HepG2 (cell line): ENCODE results near the gene CDK14. TPM values are rescaled to one million over a fixed set of nuclear protein-coding genes. Genes with fewer than 3 reads are reported as not detected.

Experiments used
- ATAC-seq: fragments of 200-7000 bp; cut with Tn5 transposase; 3 replicates; pipeline ENCODE4 v1.9.1; 2020; ENCODE audit warnings: mild to moderate bottlenecking, moderate library complexity
- BruUV-seq: library from RNA; stranded (reverse); fragments of 400-500 nt; replicated peaks from 2 replicates; lab custom pipeline; 2021; lab: Mats Ljungman, UMichigan
- CTCF ChIA-PET: fragments of 300-600 bp; formaldehyde crosslinking; extraction: SDS; loops from one replicate; lab custom pipeline; 2021; ENCODE audit warnings: low total read pairs, inconsistent platforms, low intra/inter-chr PET ratio; lab: Yijun Ruan, JAX
- POLR2A ChIA-PET: fragments of 350-600 bp; sonication (Branson Sonifier 250); formaldehyde crosslinking; loops from one replicate; lab custom pipeline; 2020; ENCODE audit warnings: antibody characterized with exemption, inconsistent platforms; lab: Yijun Ruan, JAX
- DNase-seq: peaks from one replicate; pipeline ENCODE4 v3.0.0-alpha.2; 2015; ENCODE audit warnings: low spot score
- FAIRE-seq: peaks from 3 replicates; lab custom pipeline; 2011; peaks lifted over from hg19 to GRCh38; lab: Jason Lieb, UNC
- H2AFZ ChIP-seq: one replicate; pipeline ENCODE4 v1.6.1; 2011; ENCODE audit warnings: low read length, inconsistent platforms
- H3K27ac ChIP-seq: fragments of 300-600 bp; 3 replicates; pipeline ENCODE4 v1.8.0; 2011; ENCODE audit warnings: mixed run types, mild to moderate bottlenecking, mixed read lengths, low read length, inconsistent platforms; ENCODE audit not compliant: insufficient read depth; ENCODE audit errors: extremely low read length
- H3K27me3 ChIP-seq, 2 experiments: fragments of 200-600 bp in 1 of 2; 2 replicates in 1 of 2; 3 replicates in 1 of 2; pipeline versions ENCODE4 v1.6.0 to v1.8.0; 2011; ENCODE audit warnings: low read length in 2 of 2, mild to moderate bottlenecking in 2 of 2, moderate library complexity in 2 of 2, inconsistent platforms in 1 of 2; ENCODE audit not compliant: insufficient read depth in 2 of 2, control insufficient read depth in 1 of 2
- H3K36me3 ChIP-seq, 2 experiments: fragments of 200-600 bp in 1 of 2; replicated peaks in 1 of 2; 2 replicates in 1 of 2; 3 replicates in 1 of 2; pipeline versions ENCODE4 v1.5.1 to v1.8.0; 2011; ENCODE audit warnings: low read length in 2 of 2, inconsistent platforms in 1 of 2; ENCODE audit not compliant: insufficient read depth in 2 of 2, control insufficient read depth in 1 of 2
- H3K4me1 ChIP-seq: 2 replicates; pipeline ENCODE4 v1.5.1; 2012; ENCODE audit warnings: low read length, inconsistent platforms; ENCODE audit not compliant: insufficient read depth
- H3K4me2 ChIP-seq: 2 replicates; pipeline ENCODE4 v1.6.0; 2011; ENCODE audit warnings: low read depth, low read length, inconsistent platforms
- H3K4me3 ChIP-seq, 3 experiments: fragments of 200-600 bp in 1 of 3; sonication (generic), shearing (Covaris generic) in 1 of 3; replicated peaks in 1 of 3; 2 replicates each; pipeline ENCODE4 v1.5.1; 2011 to 2016; ENCODE audit warnings: low read length in 3 of 3, inconsistent platforms in 2 of 3, low read depth in 2 of 3, mild to moderate bottlenecking in 2 of 3, control low read depth in 1 of 3, mixed read lengths in 1 of 3; ENCODE audit not compliant: insufficient read depth in 1 of 3
- H3K79me2 ChIP-seq: one replicate; pipeline ENCODE4 v1.6.1; 2011; ENCODE audit warnings: low read length, inconsistent platforms; ENCODE audit not compliant: insufficient read depth
- H3K9ac ChIP-seq: 2 replicates; pipeline ENCODE4 v1.6.0; 2011; ENCODE audit warnings: mild to moderate bottlenecking, low read depth, low read length, inconsistent platforms; ENCODE audit not compliant: insufficient read depth
- H3K9me3 ChIP-seq: 2 replicates; pipeline ENCODE4 v1.5.1; 2012; ENCODE audit warnings: mild to moderate bottlenecking, low read length
- H4K20me1 ChIP-seq: 2 replicates; pipeline ENCODE4 v1.6.0; 2011; ENCODE audit warnings: inconsistent platforms, mild to moderate bottlenecking, low read length, moderate library complexity; ENCODE audit not compliant: insufficient read depth
- CBX2 ChIP-seq, 2 experiments: fragments of 200-600 bp in 1 of 2; sonication (generic); formaldehyde crosslinking in 1 of 2; IDR thresholded peaks; 2 replicates each; pipeline versions ENCODE4 v1.7.0 to v1.8.1; 2018 to 2022; ENCODE audit warnings: low read depth in 2 of 2, low read length in 1 of 2, mild to moderate bottlenecking in 1 of 2, missing genetic modification reagents in 1 of 2
- CSRNP2 ChIP-seq: sonication (generic); formaldehyde crosslinking; conservative IDR thresholded peaks from 2 replicates; pipeline ENCODE4 v1.8.0; 2022; ENCODE audit warnings: low read depth, missing genetic modification reagents
- FOXK2 ChIP-seq: fragments of 450-650 bp; IDR thresholded peaks from 2 replicates; pipeline ENCODE4 v1.6.1; 2016
- IKZF1 ChIP-seq: fragments of 450-650 bp; IDR thresholded peaks from 2 replicates; pipeline ENCODE4 v1.7.1; 2016
- MAF1 ChIP-seq: sonication (generic); formaldehyde crosslinking; IDR thresholded peaks from 2 replicates; pipeline ENCODE4 v1.5.0; 2020; ENCODE audit warnings: missing genetic modification reagents, borderline replicate concordance
- PAF1 ChIP-seq: IDR thresholded peaks from 2 replicates; pipeline ENCODE4 v1.6.1; 2016; ENCODE audit warnings: missing genetic modification reagents, missing compliant biosample characterization
- ZBTB42 ChIP-seq: sonication (generic); formaldehyde crosslinking; IDR thresholded peaks from 2 replicates; pipeline ENCODE4 v1.5.0; 2020; ENCODE audit warnings: mild to moderate bottlenecking, missing genetic modification reagents
- ZNF720 ChIP-seq: sonication (generic); formaldehyde crosslinking; IDR thresholded peaks from 2 replicates; pipeline ENCODE4 v1.4.0; 2020; ENCODE audit warnings: missing genetic modification reagents
- WGBS: methylation state at CpG from one replicate; pipeline ENCODE4 v1.1.6; 2017; ENCODE audit warnings: low lambda C conversion rate; 5-methylcytosine and 5-hydroxymethylcytosine counted together
- in situ Hi-C: cut with HindIII; loops from 2 replicates; pipeline ENCODE4 v1.10.0; 2017; ENCODE audit warnings: low pct_unique_long_range_greater_than_20kb; ENCODE audit not compliant: extremely low pct_ligation_motif_present
- intact Hi-C: fragments of 100-400 bp; cut with micrococcal nuclease; formaldehyde crosslinking; loops from one replicate; pipeline ENCODE4 v1.10.0; 2022; ENCODE audit not compliant: unreplicated experiment
- polyA plus RNA-seq, 8 experiments: library from polyadenylated mRNA; depleted of rRNA in 3 of 8; stranded (reverse) in 7 of 8; unstranded in 1 of 8; fragments of >200 nt; fragmentation: Illumina TruSeq in 4 of 8; extraction: Trizol in 4 of 8; gene quantifications; 2 replicates each; pipeline versions ENCODE4 v1.2.1 to v1.2.3, GENCODE V29; 2011 to 2016; ENCODE audit warnings: low read depth in 4 of 8, missing spikeins in 1 of 8, mixed read lengths in 1 of 8; ENCODE audit not compliant: insufficient read depth in 1 of 8
- total RNA-seq, 5 experiments: library from RNA; depleted of rRNA; stranded (reverse); fragments of >200 nt; fragmentation: Illumina TruSeq; extraction: Trizol; gene quantifications; 2 replicates each; pipeline ENCODE4 v1.2.3, GENCODE V29; 2016; ENCODE audit warnings: low read depth in 1 of 5

The CDK14 gene
- total and polyA plus RNA-seq, 2 of the 13 experiments (the other 11 are each of a cell fraction or from before 2014, with no cell fraction given) = 0.26 to 0.71 TPM

- TF ChIP-seq CSRNP2 (CRISPR knock-in tag) = no peak
- TF ChIP-seq, all 625 proteins: peak for 0
These were observed 336.9 kb downstream of the CDK14 start (continued) for GRCh38 chr7:90933041-90933440.

GRCh38 chr7:90933984-90934383 is 337.9 kb downstream of the CDK14 start:
- no peaks in the 10 kb centered on the region for H3K36me3 ChIP-seq
- in situ Hi-C loops (no loop called here), intact Hi-C loops (no loop called here)
- H3K27ac ChIP-seq = no peak overlapping the region
- 23% methylated on average over 5 of the region's 5 CpGs for WGBS
- H3K27me3 ChIP-seq = no peaks in the 10 kb centered on the region
- no peak for FAIRE-seq
- no peaks in the 10 kb centered on the region for H3K79me2 ChIP-seq
- ChIA-PET POLR2A (no interaction called here), CTCF (no interaction called here)
- H3K4me2 ChIP-seq = no peak overlapping the region
- H3K9ac ChIP-seq = no peak overlapping the region
- no peak for ATAC-seq
- no peaks in the 10 kb centered on the region for H3K9me3 ChIP-seq
- H2AFZ ChIP-seq = no peak overlapping the region
- TF ChIP-seq IKZF1 (no peak), PAF1 (CRISPR knock-in tag) (no peak), FOXK2 (no peak), ZBTB42 (no peak), ZNF720 (no peak), MAF1 (CRISPR knock-in tag) (no peak), CBX2 (IDR thresholded peaks at IDR 0.05; ENCODE audit: low read depth, low read length) (no peak), CBX2 (CRISPR knock-in tag; IDR thresholded peaks at IDR 0.05; ENCODE audit: low read depth) (no peak)
- no peak for DNase-seq
- BruUV-seq = no TSS peak
- no peaks in the 10 kb centered on the region for H3K4me1 ChIP-seq
- no peak overlapping the region for H3K4me3 ChIP-seq
- no peaks in the 10 kb centered on the region for H4K20me1 ChIP-seq
